ENCODE data around the gene APPL2. TPM values are rescaled to one million over a fixed set of nuclear protein-coding genes. Genes with fewer than 3 reads are reported as not detected.
"Not testable (repeated sequence)": the region's sequence is repeated elsewhere in the genome, so short reads cannot be mapped to it uniquely, and the experiment has no call there.

The APPL2 gene
- total RNA-seq, 1 experiment from 2014 or later, result 45.8 TPM

DNA sequence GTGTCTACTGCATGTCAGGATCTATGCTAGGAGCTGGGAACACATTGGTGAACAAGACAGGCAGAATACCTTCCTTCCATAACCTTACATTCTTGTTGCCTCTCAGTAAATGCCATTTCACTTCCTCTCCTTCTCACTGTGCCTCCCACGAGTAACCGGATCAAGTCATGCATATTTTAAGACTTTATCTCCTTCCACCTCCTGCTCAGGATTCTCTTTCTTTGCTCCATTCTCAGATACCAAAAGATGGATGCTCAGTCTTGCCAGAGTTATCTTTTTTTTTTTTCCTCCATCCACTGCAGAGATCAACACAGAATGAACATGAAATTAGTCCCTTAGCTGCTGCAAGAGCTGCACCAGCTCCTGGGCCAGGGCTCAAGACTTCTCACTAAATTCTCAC is 20.0 kb upstream of the APPL2 start:
- Mint-ChIP-seq H3K9me3 (ENCODE audit: low read depth, unreplicated experiment) (peaks cover 5% of the 10 kb centered on the region), H3K4me3 (ENCODE audit: low read depth, unreplicated experiment) (no peak overlapping the region), H3K36me3 (ENCODE audit: insufficient read depth, unreplicated experiment) (no peaks in the 10 kb centered on the region), H3K4me1 (ENCODE audit: low read depth, unreplicated experiment) (peaks cover 14% of the 10 kb centered on the region), H3K27ac (ENCODE audit: unreplicated experiment) (no peak overlapping the region), H3K27me3 (ENCODE audit: unreplicated experiment) (no peaks in the 10 kb centered on the region)
- DNase-seq, result no peak
- TF ChIP-seq, protein P1, sequence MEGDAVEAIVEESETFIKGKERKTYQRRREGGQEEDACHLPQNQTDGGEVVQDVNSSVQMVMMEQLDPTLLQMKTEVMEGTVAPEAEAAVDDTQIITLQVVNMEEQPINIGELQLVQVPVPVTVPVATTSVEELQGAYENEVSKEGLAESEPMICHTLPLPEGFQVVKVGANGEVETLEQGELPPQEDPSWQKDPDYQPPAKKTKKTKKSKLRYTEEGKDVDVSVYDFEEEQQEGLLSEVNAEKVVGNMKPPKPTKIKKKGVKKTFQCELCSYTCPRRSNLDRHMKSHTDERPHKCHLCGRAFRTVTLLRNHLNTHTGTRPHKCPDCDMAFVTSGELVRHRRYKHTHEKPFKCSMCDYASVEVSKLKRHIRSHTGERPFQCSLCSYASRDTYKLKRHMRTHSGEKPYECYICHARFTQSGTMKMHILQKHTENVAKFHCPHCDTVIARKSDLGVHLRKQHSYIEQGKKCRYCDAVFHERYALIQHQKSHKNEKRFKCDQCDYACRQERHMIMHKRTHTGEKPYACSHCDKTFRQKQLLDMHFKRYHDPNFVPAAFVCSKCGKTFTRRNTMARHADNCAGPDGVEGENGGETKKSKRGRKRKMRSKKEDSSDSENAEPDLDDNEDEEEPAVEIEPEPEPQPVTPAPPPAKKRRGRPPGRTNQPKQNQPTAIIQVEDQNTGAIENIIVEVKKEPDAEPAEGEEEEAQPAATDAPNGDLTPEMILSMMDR (IDR thresholded peaks at IDR 0.05; ENCODE audit: unreplicated experiment), result no peak
- intact Hi-C loops (cut with micrococcal nuclease; ENCODE audit: unreplicated experiment), result no loop called here
- CTCF ChIA-PET, result no interaction called here
- BruUV-seq (replicated peaks), result no TSS peak

DNA sequence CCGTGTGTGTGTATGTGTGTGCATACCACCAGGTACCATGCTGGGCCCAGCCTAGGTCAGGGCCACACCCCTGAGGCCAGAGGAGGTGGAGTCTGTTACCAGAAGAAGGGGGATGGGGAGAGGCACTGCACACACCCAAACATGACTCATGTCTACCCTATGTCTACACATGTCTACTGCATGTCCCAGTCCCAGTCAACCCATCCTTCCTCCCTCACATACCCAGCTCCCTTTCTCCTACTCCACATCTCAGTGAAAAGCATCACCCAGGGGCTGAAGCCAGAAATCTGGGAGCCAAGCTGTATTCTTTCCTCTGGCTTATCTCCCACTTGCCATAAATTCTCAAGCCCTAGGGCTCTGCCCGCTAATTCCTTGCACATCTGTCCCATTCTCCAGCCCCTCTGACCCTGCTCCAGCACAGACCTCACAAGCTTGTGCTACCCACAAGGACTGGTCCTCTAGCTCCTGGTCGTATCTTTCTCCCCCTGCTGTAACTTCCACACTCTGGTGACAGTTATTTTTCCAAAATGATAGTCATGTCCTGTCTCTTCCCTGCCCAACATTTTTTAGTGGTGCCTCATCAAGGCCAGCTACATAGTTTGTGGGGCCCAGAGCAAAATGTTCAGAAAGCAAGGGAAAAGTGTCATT is 18.0 kb upstream of the APPL2 start:
- no peak overlapping the region for H3K4me3 Mint-ChIP-seq (ENCODE audit: low read depth, unreplicated experiment)
- TF ChIP-seq, protein P1 (IDR thresholded peaks at IDR 0.05; ENCODE audit: unreplicated experiment), result no peak
- H3K27ac Mint-ChIP-seq (ENCODE audit: unreplicated experiment), result no peak overlapping the region
- no TSS peak for BruUV-seq (replicated peaks)
- DNase-seq, result peak; percentile 12
- no peaks in the 10 kb centered on the region for H3K27me3 Mint-ChIP-seq (ENCODE audit: unreplicated experiment)
- H3K4me1 Mint-ChIP-seq (ENCODE audit: low read depth, unreplicated experiment), result peaks cover 14% of the 10 kb centered on the region
- H3K9me3 Mint-ChIP-seq (ENCODE audit: low read depth, unreplicated experiment), result peaks cover 5% of the 10 kb centered on the region
- CTCF ChIA-PET, result interaction anchor here (0.6 kb wide), 1 partner anchor 77 kb away, joined by 4 read pairs; the partner anchor contains the start of gene C12orf75
- intact Hi-C loops (cut with micrococcal nuclease; ENCODE audit: unreplicated experiment), result no loop called here
- H3K36me3 Mint-ChIP-seq (ENCODE audit: insufficient read depth, unreplicated experiment), result no peaks in the 10 kb centered on the region

DNA sequence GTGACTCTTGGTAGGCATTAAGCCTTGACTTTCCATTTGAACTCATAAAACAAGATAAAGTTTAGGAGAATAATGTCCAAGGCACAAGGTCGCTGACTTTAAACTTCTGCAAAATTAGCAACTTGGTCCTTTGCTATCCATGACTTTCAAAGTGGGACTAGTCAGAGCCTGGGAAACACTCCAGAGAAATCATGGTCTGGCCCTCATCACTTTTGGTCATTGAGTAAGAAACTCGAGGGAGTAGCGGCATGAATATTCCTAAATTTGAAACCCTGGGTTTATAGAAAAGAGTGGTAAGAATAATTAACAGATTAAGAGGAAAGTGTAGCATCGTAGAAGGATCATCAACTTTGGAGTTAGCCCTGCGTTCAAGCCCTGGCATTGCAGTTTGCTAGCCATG is 16.9 kb upstream of the APPL2 start:
- Mint-ChIP-seq H3K4me1 (ENCODE audit: low read depth, unreplicated experiment) (peaks cover 14% of the 10 kb centered on the region), H3K9me3 (ENCODE audit: low read depth, unreplicated experiment) (peaks cover 5% of the 10 kb centered on the region), H3K4me3 (ENCODE audit: low read depth, unreplicated experiment) (no peak overlapping the region), H3K36me3 (ENCODE audit: insufficient read depth, unreplicated experiment) (no peaks in the 10 kb centered on the region), H3K27me3 (ENCODE audit: unreplicated experiment) (no peaks in the 10 kb centered on the region), H3K27ac (ENCODE audit: unreplicated experiment) (no peak overlapping the region)
- no peak for DNase-seq
- CTCF ChIA-PET, result interaction anchor here (1.1 kb wide), 1 partner anchor 169 kb away, joined by 4 read pairs; no protein-coding TSS in a partner anchor
- intact Hi-C loops (cut with micrococcal nuclease; ENCODE audit: unreplicated experiment), result no loop called here
- TF ChIP-seq, protein P1 (IDR thresholded peaks at IDR 0.05; ENCODE audit: unreplicated experiment), result no peak
- BruUV-seq (replicated peaks), result no TSS peak

DNA sequence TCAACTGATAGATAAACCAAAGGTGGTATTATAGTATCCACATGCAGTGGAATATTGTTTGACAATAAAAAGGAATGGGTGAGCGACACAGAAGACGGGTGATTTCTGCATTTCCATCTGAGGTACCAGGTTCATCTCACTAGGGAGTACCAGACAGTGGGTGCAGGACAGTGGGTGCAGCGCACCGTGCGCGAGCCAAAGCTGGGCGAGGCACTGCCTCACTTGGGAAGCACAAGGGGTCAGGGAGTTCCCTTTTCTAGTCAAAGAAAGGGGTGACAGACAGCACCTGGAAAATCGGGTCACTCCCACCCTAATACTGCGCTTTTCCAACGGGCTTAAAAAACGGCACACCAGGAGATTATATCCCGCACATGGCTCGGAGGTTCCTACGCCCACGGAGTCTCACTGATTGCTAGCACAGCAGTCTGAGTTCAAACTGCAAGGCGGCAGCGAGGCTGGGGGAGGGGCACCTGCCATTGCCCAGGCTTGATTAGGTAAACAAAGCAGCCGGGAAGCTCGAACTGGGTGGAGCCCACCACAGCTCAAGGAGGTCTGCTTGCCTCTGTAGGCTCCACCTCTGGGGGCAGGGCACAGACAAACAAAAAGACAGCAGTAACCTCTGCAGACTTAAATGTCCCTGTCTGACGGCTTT is 9.9 kb upstream of the APPL2 start:
- H3K27ac Mint-ChIP-seq (ENCODE audit: unreplicated experiment); H3K4me1 Mint-ChIP-seq (ENCODE audit: low read depth, unreplicated experiment); BruUV-seq (replicated peaks); H3K36me3 Mint-ChIP-seq (ENCODE audit: insufficient read depth, unreplicated experiment); H3K4me3 Mint-ChIP-seq (ENCODE audit: low read depth, unreplicated experiment); DNase-seq; H3K27me3 Mint-ChIP-seq (ENCODE audit: unreplicated experiment); CTCF ChIA-PET; intact Hi-C loops (cut with micrococcal nuclease; ENCODE audit: unreplicated experiment); H3K9me3 Mint-ChIP-seq (ENCODE audit: low read depth, unreplicated experiment): not testable (repeated sequence)

DNA sequence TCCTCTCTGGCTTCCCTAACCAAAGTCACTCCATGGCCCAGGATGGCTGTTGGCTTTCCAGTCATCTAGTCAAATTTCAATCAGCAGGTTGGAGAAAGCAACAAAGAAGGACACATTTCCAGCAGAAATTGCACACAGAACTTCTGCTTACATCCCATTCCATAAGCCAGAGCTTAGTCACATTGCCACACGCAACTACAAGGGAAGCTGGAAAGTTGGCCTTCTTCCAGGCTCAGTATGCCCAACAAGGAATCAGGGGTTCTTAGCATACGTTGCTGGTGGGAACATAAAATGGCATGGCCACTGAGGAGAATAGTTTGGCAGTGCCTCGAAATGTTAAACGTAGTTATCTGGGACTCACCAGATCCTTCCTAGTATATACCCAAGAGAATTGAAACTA is 9.3 kb upstream of the APPL2 start:
- CTCF ChIA-PET, result no interaction called here
- no TSS peak for BruUV-seq (replicated peaks)
- TF ChIP-seq, protein P1 (IDR thresholded peaks at IDR 0.05; ENCODE audit: unreplicated experiment), result no peak
- DNase-seq, result no peak
- Mint-ChIP-seq H3K36me3 (ENCODE audit: insufficient read depth, unreplicated experiment) (no peaks in the 10 kb centered on the region), H3K27ac (ENCODE audit: unreplicated experiment) (no peak overlapping the region), H3K9me3 (ENCODE audit: low read depth, unreplicated experiment) (peaks cover 2% of the 10 kb centered on the region), H3K4me3 (ENCODE audit: low read depth, unreplicated experiment) (no peak overlapping the region), H3K27me3 (ENCODE audit: unreplicated experiment) (no peaks in the 10 kb centered on the region), H3K4me1 (ENCODE audit: low read depth, unreplicated experiment) (no peaks in the 10 kb centered on the region)
- intact Hi-C loops (cut with micrococcal nuclease; ENCODE audit: unreplicated experiment), result no loop called here
